Measurements from ENCODE around the gene ANXA6. TPM values are rescaled to one million over a fixed set of nuclear protein-coding genes. Genes with fewer than 3 reads are reported as not detected.

ANXA6 gene
- total RNA-seq, 1 donor from 2014 or later: 245 TPM

GRCh38 chr5:151053796-151054462 is 103.7 kb downstream of the ANXA6 start:
- no peaks in the 10 kb centered on the region for H3K27me3 Mint-ChIP-seq (ENCODE audit: unreplicated experiment)
- no peak for TF ChIP-seq CTCF (IDR thresholded peaks at IDR 0.05)
- H3K9me3 Mint-ChIP-seq (ENCODE audit: unreplicated experiment): no peaks in the 10 kb centered on the region
- DNase-seq (ENCODE audit: extremely low spot score, unreplicated experiment): no peak
- no peak overlapping the region for H3K27ac Mint-ChIP-seq (ENCODE audit: unreplicated experiment)
- no peak overlapping the region for H3K4me3 Mint-ChIP-seq (ENCODE audit: unreplicated experiment)
- no peaks in the 10 kb centered on the region for H3K4me1 Mint-ChIP-seq (ENCODE audit: unreplicated experiment)
- peaks cover 15% of the 10 kb centered on the region for H3K36me3 Mint-ChIP-seq (ENCODE audit: unreplicated experiment)

- Mint-ChIP-seq H3K4me3 (ENCODE audit: unreplicated experiment) (no peak overlapping the region), H3K27me3 (ENCODE audit: unreplicated experiment) (no peaks in the 10 kb centered on the region), H3K9me3 (ENCODE audit: unreplicated experiment) (no peaks in the 10 kb centered on the region), H3K4me1 (ENCODE audit: unreplicated experiment) (no peaks in the 10 kb centered on the region), H3K36me3 (ENCODE audit: unreplicated experiment) (peaks cover 14% of the 10 kb centered on the region), H3K27ac (ENCODE audit: unreplicated experiment) (no peak overlapping the region)
- TF ChIP-seq CTCF (IDR thresholded peaks at IDR 0.05): no peak
- no peak for DNase-seq (ENCODE audit: extremely low spot score, unreplicated experiment)
These were observed 104.7 kb downstream of the ANXA6 start for GRCh38 chr5:151052836-151053235.

- H3K4me1 Mint-ChIP-seq (ENCODE audit: unreplicated experiment): no peaks in the 10 kb centered on the region
- no peaks in the 10 kb centered on the region for H3K9me3 Mint-ChIP-seq (ENCODE audit: unreplicated experiment)
- no peak for DNase-seq (ENCODE audit: extremely low spot score, unreplicated experiment)
- no peaks in the 10 kb centered on the region for H3K27me3 Mint-ChIP-seq (ENCODE audit: unreplicated experiment)
- no peak for TF ChIP-seq CTCF (IDR thresholded peaks at IDR 0.05)
- H3K27ac Mint-ChIP-seq (ENCODE audit: unreplicated experiment): peak overlapping the region; percentile 7
- peaks cover 14% of the 10 kb centered on the region for H3K36me3 Mint-ChIP-seq (ENCODE audit: unreplicated experiment)
- no peak overlapping the region for H3K4me3 Mint-ChIP-seq (ENCODE audit: unreplicated experiment)
These were observed 105.5 kb downstream of the ANXA6 start for GRCh38 chr5:151051931-151052608.

- Mint-ChIP-seq H3K27me3 (ENCODE audit: unreplicated experiment) (no peaks in the 10 kb centered on the region), H3K4me3 (ENCODE audit: unreplicated experiment) (no peak overlapping the region), H3K27ac (ENCODE audit: unreplicated experiment) (peak overlapping the region; percentile 7), H3K36me3 (ENCODE audit: unreplicated experiment) (peaks cover 14% of the 10 kb centered on the region), H3K9me3 (ENCODE audit: unreplicated experiment) (no peaks in the 10 kb centered on the region), H3K4me1 (ENCODE audit: unreplicated experiment) (no peaks in the 10 kb centered on the region)
- DNase-seq (ENCODE audit: extremely low spot score, unreplicated experiment): no peak
- TF ChIP-seq CTCF (IDR thresholded peaks at IDR 0.05): peak; percentile 84
These were observed 106.3 kb downstream of the ANXA6 start for GRCh38 chr5:151051066-151051930.

Other genes with a start within 250 kb of the ANXA6 start
- gene GPX3, start 137.2 kb downstream of the ANXA6 start, total RNA-seq: 1.1 and 1.3 TPM in 2 replicates
- 73.5 and 85.5 TPM in 2 replicates for gene TNIP1, start 76.7 kb downstream of the ANXA6 start, total RNA-seq
- 0.78 and 1.7 TPM in 2 replicates for gene CCDC69, start 66.3 kb upstream of the ANXA6 start, total RNA-seq
- 28.2 and 30.2 TPM in 2 replicates for gene GM2A, start 95.4 kb upstream of the ANXA6 start, total RNA-seq
- gene SLC36A3, start 146.0 kb upstream of the ANXA6 start, total RNA-seq: not detected in 2 replicates
- not detected in 2 replicates for gene SLC36A2, start 189.8 kb upstream of the ANXA6 start, total RNA-seq

Data from osteocyte (in vitro differentiated cells).